Smooth muscle cell (in vitro differentiated cells): ENCODE measurements around the gene FKBP14. TPM values are rescaled to one million over a fixed set of nuclear protein-coding genes. Genes with fewer than 3 reads are reported as not detected.

Source experiments
- DNase-seq: peaks from one replicate; lab custom pipeline; 2025; ENCODE audit not compliant: unreplicated experiment; lab: John Stamatoyannopoulos, UW
- H2AFZ ChIP-seq: fragments of 200-600 bp; sonication (generic); 2 replicates; pipeline ENCODE4 v1.6.0; 2016; ENCODE audit warnings: antibody characterized with exemption, low read depth, mild to moderate bottlenecking
- H3F3A ChIP-seq: fragments of 200-600 bp; sonication (generic); 2 replicates; pipeline ENCODE4 v1.6.0; 2017; ENCODE audit warnings: antibody characterized with exemption, low read depth
- H3K27ac ChIP-seq: fragments of 200-600 bp; sonication (generic); 2 replicates; pipeline ENCODE4 v1.5.1; 2016; ENCODE audit warnings: low read depth, mild to moderate bottlenecking
- H3K27me3 ChIP-seq: fragments of 200-600 bp; sonication (generic); 2 replicates; pipeline ENCODE4 v1.6.1; 2016; ENCODE audit warnings: low read depth, mild to moderate bottlenecking
- H3K36me3 ChIP-seq: fragments of 200-600 bp; sonication (generic); 2 replicates; pipeline ENCODE4 v1.5.1; 2016; ENCODE audit warnings: low read depth
- H3K4me1 ChIP-seq: fragments of 200-600 bp; sonication (generic); 2 replicates; pipeline ENCODE4 v1.5.1; 2016; ENCODE audit warnings: low read depth
- H3K4me2 ChIP-seq: fragments of 200-600 bp; sonication (generic); 2 replicates; pipeline ENCODE4 v1.6.0; 2016; ENCODE audit warnings: mild to moderate bottlenecking
- H3K4me3 ChIP-seq: fragments of 200-600 bp; sonication (generic); 2 replicates; pipeline ENCODE4 v1.5.1; 2016; ENCODE audit warnings: mild to moderate bottlenecking
- H3K79me2 ChIP-seq: fragments of 200-600 bp; sonication (generic); 2 replicates; pipeline ENCODE4 v1.6.0; 2016; ENCODE audit warnings: low read depth, mild to moderate bottlenecking
- H3K9ac ChIP-seq: fragments of 200-600 bp; sonication (generic); 2 replicates; pipeline ENCODE4 v1.6.0; 2016; ENCODE audit warnings: low read depth
- H3K9me3 ChIP-seq: fragments of 200-600 bp; sonication (generic); replicated peaks from 2 replicates; pipeline ENCODE4 v1.5.1; 2016; ENCODE audit warnings: low read depth
- H4K20me1 ChIP-seq: fragments of 200-600 bp; sonication (generic); 2 replicates; pipeline ENCODE4 v1.6.0; 2016; ENCODE audit warnings: low read depth
- CTCF ChIP-seq: fragments of 200-600 bp; sonication (generic); IDR thresholded peaks from 2 replicates; pipeline ENCODE4 v1.5.1; 2017; ENCODE audit warnings: borderline replicate concordance, mild to moderate bottlenecking, antibody characterized with exemption; ENCODE audit not compliant: insufficient read depth, poor library complexity, severe bottlenecking
- WGBS: methylation state at CpG from one replicate; pipeline ENCODE4 v1.1.7; 2016; ENCODE audit warnings: low lambda C conversion rate; 5-methylcytosine and 5-hydroxymethylcytosine counted together
- polyA plus RNA-seq: library from polyadenylated mRNA; unstranded; fragments of >200 nt; fragmentation: Nextera tagmentation; extraction: Ambion mirVana; gene quantifications from 2 replicates; pipeline ENCODE4 v1.2.1, GENCODE V29; 2016
- total RNA-seq: library from RNA; depleted of rRNA; stranded (reverse); fragments of >200 nt; gene quantifications from 2 replicates; pipeline ENCODE4 v1.2.3, GENCODE V29; 2014

The FKBP14 gene
- total and polyA plus RNA-seq, 2 experiments from 2014 or later: 90.1 to 111 TPM

- Histone ChIP-seq H3K36me3 (no peaks in the 10 kb centered on the region), H2AFZ (no peak overlapping the region), H3K4me3 (no peak overlapping the region), H4K20me1 (no peaks in the 10 kb centered on the region), H3K27me3 (no peaks in the 10 kb centered on the region), H3K4me2 (no peak overlapping the region), H3K9me3 (no peaks in the 10 kb centered on the region), H3K79me2 (no peaks in the 10 kb centered on the region), H3K27ac (no peak overlapping the region), H3K9ac (no peak overlapping the region), H3K4me1 (peaks cover 11% of the 10 kb centered on the region), H3F3A (no peaks in the 10 kb centered on the region)
- no peak for TF ChIP-seq CTCF
- no peak for DNase-seq
- 49% methylated on average over 6 of the region's 6 CpGs for WGBS
Measured at GRCh38 chr7:30003098-30003497, 23.4 kb downstream of the FKBP14 start.

GRCh38 chr7:30001998-30002397 lies 24.5 kb downstream of the FKBP14 start:
- Histone ChIP-seq H2AFZ (no peak overlapping the region), H3K4me1 (peaks cover 11% of the 10 kb centered on the region), H4K20me1 (no peaks in the 10 kb centered on the region), H3K27me3 (no peaks in the 10 kb centered on the region), H3K9me3 (no peaks in the 10 kb centered on the region), H3K27ac (no peak overlapping the region), H3K36me3 (no peaks in the 10 kb centered on the region), H3K4me2 (no peak overlapping the region), H3K9ac (no peak overlapping the region), H3K79me2 (no peaks in the 10 kb centered on the region), H3F3A (no peaks in the 10 kb centered on the region), H3K4me3 (no peak overlapping the region)
- DNase-seq: no peak
- WGBS: 92% methylated on average over 2 of the region's 2 CpGs
- no peak for TF ChIP-seq CTCF

- no peak for TF ChIP-seq CTCF
- peaks cover 4% of the 10 kb centered on the region for H3K9me3 ChIP-seq
Measured at GRCh38 chr7:29998489-29998888, 28.0 kb downstream of the FKBP14 start.

GRCh38 chr7:29996321-29996720 lies 30.2 kb downstream of the FKBP14 start:
- Histone ChIP-seq H3K4me1 (no peaks in the 10 kb centered on the region), H3K4me3 (no peak overlapping the region), H3K36me3 (no peaks in the 10 kb centered on the region), H4K20me1 (no peaks in the 10 kb centered on the region), H3K9me3 (peaks cover 4% of the 10 kb centered on the region), H3K27ac (no peak overlapping the region), H3K79me2 (no peaks in the 10 kb centered on the region), H3K9ac (no peak overlapping the region), H3K4me2 (no peak overlapping the region), H3K27me3 (no peaks in the 10 kb centered on the region), H2AFZ (no peak overlapping the region), H3F3A (no peaks in the 10 kb centered on the region)
- DNase-seq: no peak
- no peak for TF ChIP-seq CTCF

More at GRCh38 chr7:29998489-29998888, 28.0 kb downstream of the FKBP14 start:
- H3K4me1 ChIP-seq: peaks cover 5% of the 10 kb centered on the region
- no peak overlapping the region for H2AFZ ChIP-seq
- H3K79me2 ChIP-seq: no peaks in the 10 kb centered on the region
- no peaks in the 10 kb centered on the region for H3K36me3 ChIP-seq
- no peaks in the 10 kb centered on the region for H4K20me1 ChIP-seq
- DNase-seq: no peak
- H3F3A ChIP-seq: no peaks in the 10 kb centered on the region
- no peak overlapping the region for H3K27ac ChIP-seq
- no peak overlapping the region for H3K4me3 ChIP-seq
- no peak overlapping the region for H3K4me2 ChIP-seq
- no peak overlapping the region for H3K9ac ChIP-seq
- H3K27me3 ChIP-seq: no peaks in the 10 kb centered on the region
